ENCODE data around the gene EHBP1.

DNA sequence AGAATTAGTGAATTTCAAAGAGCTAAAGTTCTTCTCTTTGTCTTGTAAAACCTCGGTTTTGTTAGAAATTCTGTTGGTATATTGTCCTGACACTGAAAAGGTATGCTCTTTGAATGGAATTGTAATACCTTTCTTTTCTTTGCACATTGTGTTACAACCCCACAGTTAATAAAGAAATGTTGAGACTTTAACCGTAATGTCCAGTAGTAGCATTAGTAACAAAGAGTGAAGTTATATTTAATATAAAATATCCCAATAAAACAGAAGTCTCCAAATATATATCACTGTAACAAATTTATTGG lies 69.8 kb downstream of the EHBP1 start:
- TF ChIP-seq, protein P1, sequence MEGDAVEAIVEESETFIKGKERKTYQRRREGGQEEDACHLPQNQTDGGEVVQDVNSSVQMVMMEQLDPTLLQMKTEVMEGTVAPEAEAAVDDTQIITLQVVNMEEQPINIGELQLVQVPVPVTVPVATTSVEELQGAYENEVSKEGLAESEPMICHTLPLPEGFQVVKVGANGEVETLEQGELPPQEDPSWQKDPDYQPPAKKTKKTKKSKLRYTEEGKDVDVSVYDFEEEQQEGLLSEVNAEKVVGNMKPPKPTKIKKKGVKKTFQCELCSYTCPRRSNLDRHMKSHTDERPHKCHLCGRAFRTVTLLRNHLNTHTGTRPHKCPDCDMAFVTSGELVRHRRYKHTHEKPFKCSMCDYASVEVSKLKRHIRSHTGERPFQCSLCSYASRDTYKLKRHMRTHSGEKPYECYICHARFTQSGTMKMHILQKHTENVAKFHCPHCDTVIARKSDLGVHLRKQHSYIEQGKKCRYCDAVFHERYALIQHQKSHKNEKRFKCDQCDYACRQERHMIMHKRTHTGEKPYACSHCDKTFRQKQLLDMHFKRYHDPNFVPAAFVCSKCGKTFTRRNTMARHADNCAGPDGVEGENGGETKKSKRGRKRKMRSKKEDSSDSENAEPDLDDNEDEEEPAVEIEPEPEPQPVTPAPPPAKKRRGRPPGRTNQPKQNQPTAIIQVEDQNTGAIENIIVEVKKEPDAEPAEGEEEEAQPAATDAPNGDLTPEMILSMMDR (IDR thresholded peaks at IDR 0.05): no peak
- no peak for TF ChIP-seq POLR2AphosphoS5 (IDR thresholded peaks at IDR 0.05)
